K562 (cell line): ENCODE measurements around the gene CSTF2T. TPM values are rescaled to one million over a fixed set of nuclear protein-coding genes. Genes with fewer than 3 reads are reported as not detected.

ENCODE experiments used
- ATAC-seq: fragments of 200-7000 bp; cut with Tn5 transposase; 3 replicates; pipeline ENCODE4 v1.9.1; 2020; ENCODE audit warnings: moderate library complexity
- BruUV-seq: library from RNA; stranded (reverse); fragments of 400-500 nt; replicated peaks from 2 replicates; lab custom pipeline; 2021; lab: Mats Ljungman, UMichigan
- CTCF ChIA-PET: fragments of 300-600 bp; formaldehyde crosslinking; extraction: SDS; loops from one replicate; lab custom pipeline; 2021; ENCODE audit warnings: low intra/inter-chr PET ratio; lab: Yijun Ruan, JAX
- POLR2A ChIA-PET: fragments of 300-600, 350-650 bp; sonication (Branson Sonifier 250); formaldehyde crosslinking; extraction: SDS; loops from one replicate; lab custom pipeline; 2021; ENCODE audit warnings: antibody characterized with exemption, inconsistent platforms; lab: Yijun Ruan, JAX
- DNase-seq, 4 experiments: peaks; one replicate each; pipeline versions ENCODE4 v3.0.0 to v3.0.0-alpha.2; 2011 to 2018; ENCODE audit warnings: low spot score in 3 of 4, mixed read lengths in 3 of 4; ENCODE audit errors: extremely low read depth in 1 of 4
- FAIRE-seq: peaks from 2 replicates; lab custom pipeline; 2011; peaks lifted over from hg19 to GRCh38; lab: Jason Lieb, UNC
- H2AFZ ChIP-seq: 2 replicates; pipeline ENCODE4 v1.6.0; 2011; ENCODE audit warnings: low read depth, low read length, control low read depth, inconsistent platforms
- H3K27ac ChIP-seq: fragments of 200-600 bp; 3 replicates; pipeline ENCODE4 v1.8.0; 2011; ENCODE audit warnings: low read depth, mild to moderate bottlenecking, control low read depth, inconsistent platforms, low read length, moderate library complexity, mixed read lengths; ENCODE audit errors: extremely low read depth
- H3K27me3 ChIP-seq, 2 experiments: fragments of 300-600 bp in 1 of 2; 2 replicates in 1 of 2; 3 replicates in 1 of 2; pipeline versions ENCODE4 v1.6.0 to v1.8.0; 2011; ENCODE audit warnings: inconsistent platforms in 2 of 2, low read length in 2 of 2, mild to moderate bottlenecking in 1 of 2, mixed read lengths in 1 of 2, moderate library complexity in 1 of 2; ENCODE audit not compliant: control insufficient read depth in 2 of 2, insufficient read depth in 2 of 2
- H3K36me3 ChIP-seq: fragments of 300-600 bp; 3 replicates; pipeline ENCODE4 v1.8.0; 2011; ENCODE audit warnings: mild to moderate bottlenecking, low read length, inconsistent platforms; ENCODE audit not compliant: control insufficient read depth, insufficient read depth
- H3K4me1 ChIP-seq, 2 experiments: fragments of 200-600 bp in 1 of 2; replicated peaks in 1 of 2; 2 replicates in 1 of 2; 3 replicates in 1 of 2; pipeline versions ENCODE4 v1.5.1 to v1.8.0; 2011; ENCODE audit warnings: inconsistent platforms in 2 of 2, low read length in 2 of 2, mild to moderate bottlenecking in 1 of 2, mixed read lengths in 1 of 2, moderate library complexity in 1 of 2; ENCODE audit not compliant: control insufficient read depth in 2 of 2, insufficient read depth in 2 of 2
- H3K4me2 ChIP-seq: 2 replicates; pipeline ENCODE4 v1.6.1; 2011; ENCODE audit warnings: low read length, control low read depth, inconsistent platforms, mixed read lengths; ENCODE audit not compliant: insufficient read depth
- H3K4me3 ChIP-seq: fragments of 200-600 bp; sonication (generic), shearing (Covaris generic); 2 replicates; pipeline ENCODE4 v1.5.1; 2016; ENCODE audit warnings: control low read depth, inconsistent platforms
- H3K79me2 ChIP-seq: fragments of 200-600 bp; 3 replicates; pipeline ENCODE4 v1.8.0; 2011; ENCODE audit warnings: low read length, inconsistent platforms; ENCODE audit not compliant: control insufficient read depth, insufficient read depth
- H3K9ac ChIP-seq, 2 experiments: 2 replicates each; pipeline versions ENCODE4 v1.6.0 to v1.6.1; 2011; ENCODE audit warnings: low read depth in 2 of 2, low read length in 2 of 2, control low read depth in 1 of 2, inconsistent platforms in 1 of 2, mild to moderate bottlenecking in 1 of 2, mixed read lengths in 1 of 2; ENCODE audit not compliant: insufficient read depth in 1 of 2
- H3K9me1 ChIP-seq: one replicate; pipeline ENCODE4 v1.6.0; 2011; ENCODE audit warnings: inconsistent platforms, mild to moderate bottlenecking, low read length, moderate library complexity; ENCODE audit not compliant: control insufficient read depth, insufficient read depth
- H3K9me3 ChIP-seq: replicated peaks from 2 replicates; pipeline ENCODE4 v1.5.1; 2011; ENCODE audit warnings: low read depth, low read length, inconsistent platforms; ENCODE audit not compliant: control insufficient read depth, insufficient read depth
- H4K20me1 ChIP-seq: replicated peaks from 2 replicates; pipeline ENCODE4 v1.6.1; 2011; ENCODE audit warnings: low read length, inconsistent platforms, mixed read lengths; ENCODE audit not compliant: control insufficient read depth, insufficient read depth
- COPS2 ChIP-seq: fragments of 450-650 bp; conservative IDR thresholded peaks from 2 replicates; pipeline ENCODE4 v1.6.1; 2016; ENCODE audit warnings: mild to moderate bottlenecking, moderate library complexity
- POLR3G ChIP-seq: IDR thresholded peaks from 2 replicates; pipeline ENCODE4 v1.6.1; 2011; ENCODE audit not compliant: insufficient read length, insufficient replicate concordance; ENCODE audit errors: extremely low read depth
- ZFP1 ChIP-seq: fragments of 450-650 bp; formaldehyde crosslinking; IDR thresholded peaks from 2 replicates; pipeline ENCODE4 v1.4.0; 2020; ENCODE audit warnings: mild to moderate bottlenecking, mixed read lengths
- ZNF124 ChIP-seq: sonication (generic); formaldehyde crosslinking; IDR thresholded peaks from 2 replicates; pipeline ENCODE4 v1.8.1; 2022; ENCODE audit warnings: missing genetic modification reagents
- ZNF75A ChIP-seq: fragments of 450-650 bp; formaldehyde crosslinking; IDR thresholded peaks from 2 replicates; pipeline ENCODE4 v1.4.0; 2020; ENCODE audit warnings: mild to moderate bottlenecking
- ZNF77 ChIP-seq: fragments of 250-450 bp; sonication (Bioruptor Pico); IDR thresholded peaks from 2 replicates; pipeline ENCODE4 v1.5.0; 2020
- WGBS: fragments of 100-300 bp; shearing (Covaris generic); methylation state at CpG from one replicate; pipeline ENCODE4 v1.1.6; 2016; ENCODE audit warnings: low coverage, mixed read lengths; ENCODE audit not compliant: insufficient coverage; ENCODE audit errors: missing lambda C conversion rate; 5-methylcytosine and 5-hydroxymethylcytosine counted together
- in situ Hi-C: fragments of 300-500 bp; cut with MboI; formaldehyde crosslinking; loops from 4 replicates; pipeline ENCODE4 v1.15.0; 2018; ENCODE audit warnings: inconsistent platforms, mixed read lengths
- intact Hi-C: fragments of 100-400 bp; cut with micrococcal nuclease; formaldehyde crosslinking; loops from 2 replicates; pipeline ENCODE4 v1.14.2; 2022
- polyA plus RNA-seq, 8 experiments: library from polyadenylated mRNA; depleted of rRNA in 4 of 8; stranded (reverse) in 5 of 8; unstranded in 3 of 8; fragments of >200 nt; fragmentation: Nextera tagmentation in 2 of 8; fragmentation: Illumina TruSeq in 1 of 8; extraction: Ambion mirVana in 2 of 8; extraction: Trizol in 1 of 8; gene quantifications; 2 replicates each; pipeline versions ENCODE4 v1.2.1 to v1.2.3, GENCODE V29; 2011 to 2014; ENCODE audit warnings: inconsistent platforms in 1 of 8, missing spikeins in 1 of 8
- total RNA-seq, 7 experiments: library from RNA; depleted of rRNA in 6 of 7; stranded (reverse); fragments of >200 nt in 6 of 7; fragmentation: Illumina TruSeq in 2 of 7; extraction: Trizol in 2 of 7; gene quantifications; 2 replicates each; pipeline versions ENCODE4 v1.2.1 to v1.2.3, GENCODE V29; 2011 to 2021; ENCODE audit warnings: low replicate concordance in 1 of 7
- TF ChIP-seq, protein P1 (sequence below), 2 experiments: fragments of 450-650 bp; IDR thresholded peaks; 2 replicates each; pipeline ENCODE4 v1.6.1; 2016; ENCODE audit warnings: mild to moderate bottlenecking in 2 of 2, borderline replicate concordance in 1 of 2, low read depth in 1 of 2, moderate library complexity in 1 of 2

Gene CSTF2T
- total and polyA plus RNA-seq, 9 of the 15 experiments (the other 6 are each of a cell fraction or from before 2014, with no cell fraction given), result 10.3 to 32.4 (median 24.2) TPM

DNA sequence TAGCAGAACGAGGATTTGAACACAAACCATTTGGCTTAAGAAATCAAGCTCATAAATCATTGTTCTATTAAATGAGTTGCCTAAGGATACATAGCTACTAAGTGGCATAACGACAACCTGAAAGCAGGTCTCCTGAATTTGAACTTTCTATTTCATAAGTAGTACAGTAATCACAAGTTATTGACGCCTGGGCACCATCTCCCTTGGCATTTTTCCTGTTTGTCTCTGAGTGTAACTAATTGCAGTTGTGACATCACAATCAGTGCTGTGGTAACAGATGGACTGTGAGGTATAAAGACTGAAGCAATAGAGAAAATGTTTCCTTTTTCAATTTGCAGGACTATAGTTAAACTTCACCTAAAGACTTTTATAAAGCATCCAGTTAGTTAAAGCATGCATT is 6.4 kb upstream of the CSTF2T start:
- CTCF ChIA-PET, result no interaction called here
- intact Hi-C loops, result no loop called here
- WGBS, result 2% methylated on average over 3 of the region's 3 CpGs
- Histone ChIP-seq H3K4me1 (no peaks in the 10 kb centered on the region), H3K79me2 (no peaks in the 10 kb centered on the region), H3K36me3 (no peaks in the 10 kb centered on the region), H3K9me1 (no peaks in the 10 kb centered on the region), H3K27me3 (no peaks in the 10 kb centered on the region; a peak in 2 of 5 replicates), H3K9ac (no peak overlapping the region), H4K20me1 (no peaks in the 10 kb centered on the region), H3K4me3 (no peak overlapping the region), H3K9me3 (no peaks in the 10 kb centered on the region), H2AFZ (no peak overlapping the region), H3K27ac (no peak overlapping the region), H3K4me2 (no peak overlapping the region)
- no TSS peak for BruUV-seq
- no peak for DNase-seq
- in situ Hi-C loops, result no loop called here
- POLR2A ChIA-PET, result no interaction called here
- no peak for ATAC-seq
- no peak for FAIRE-seq
- TF ChIP-seq ZNF124 (CRISPR knock-in tag) (no peak), ZNF77 (no peak), COPS2 (no peak), POLR3G (no peak), ZFP1 (CRISPR knock-in tag) (no peak), ZNF75A (CRISPR knock-in tag) (no peak)
- TF ChIP-seq, protein P1, sequence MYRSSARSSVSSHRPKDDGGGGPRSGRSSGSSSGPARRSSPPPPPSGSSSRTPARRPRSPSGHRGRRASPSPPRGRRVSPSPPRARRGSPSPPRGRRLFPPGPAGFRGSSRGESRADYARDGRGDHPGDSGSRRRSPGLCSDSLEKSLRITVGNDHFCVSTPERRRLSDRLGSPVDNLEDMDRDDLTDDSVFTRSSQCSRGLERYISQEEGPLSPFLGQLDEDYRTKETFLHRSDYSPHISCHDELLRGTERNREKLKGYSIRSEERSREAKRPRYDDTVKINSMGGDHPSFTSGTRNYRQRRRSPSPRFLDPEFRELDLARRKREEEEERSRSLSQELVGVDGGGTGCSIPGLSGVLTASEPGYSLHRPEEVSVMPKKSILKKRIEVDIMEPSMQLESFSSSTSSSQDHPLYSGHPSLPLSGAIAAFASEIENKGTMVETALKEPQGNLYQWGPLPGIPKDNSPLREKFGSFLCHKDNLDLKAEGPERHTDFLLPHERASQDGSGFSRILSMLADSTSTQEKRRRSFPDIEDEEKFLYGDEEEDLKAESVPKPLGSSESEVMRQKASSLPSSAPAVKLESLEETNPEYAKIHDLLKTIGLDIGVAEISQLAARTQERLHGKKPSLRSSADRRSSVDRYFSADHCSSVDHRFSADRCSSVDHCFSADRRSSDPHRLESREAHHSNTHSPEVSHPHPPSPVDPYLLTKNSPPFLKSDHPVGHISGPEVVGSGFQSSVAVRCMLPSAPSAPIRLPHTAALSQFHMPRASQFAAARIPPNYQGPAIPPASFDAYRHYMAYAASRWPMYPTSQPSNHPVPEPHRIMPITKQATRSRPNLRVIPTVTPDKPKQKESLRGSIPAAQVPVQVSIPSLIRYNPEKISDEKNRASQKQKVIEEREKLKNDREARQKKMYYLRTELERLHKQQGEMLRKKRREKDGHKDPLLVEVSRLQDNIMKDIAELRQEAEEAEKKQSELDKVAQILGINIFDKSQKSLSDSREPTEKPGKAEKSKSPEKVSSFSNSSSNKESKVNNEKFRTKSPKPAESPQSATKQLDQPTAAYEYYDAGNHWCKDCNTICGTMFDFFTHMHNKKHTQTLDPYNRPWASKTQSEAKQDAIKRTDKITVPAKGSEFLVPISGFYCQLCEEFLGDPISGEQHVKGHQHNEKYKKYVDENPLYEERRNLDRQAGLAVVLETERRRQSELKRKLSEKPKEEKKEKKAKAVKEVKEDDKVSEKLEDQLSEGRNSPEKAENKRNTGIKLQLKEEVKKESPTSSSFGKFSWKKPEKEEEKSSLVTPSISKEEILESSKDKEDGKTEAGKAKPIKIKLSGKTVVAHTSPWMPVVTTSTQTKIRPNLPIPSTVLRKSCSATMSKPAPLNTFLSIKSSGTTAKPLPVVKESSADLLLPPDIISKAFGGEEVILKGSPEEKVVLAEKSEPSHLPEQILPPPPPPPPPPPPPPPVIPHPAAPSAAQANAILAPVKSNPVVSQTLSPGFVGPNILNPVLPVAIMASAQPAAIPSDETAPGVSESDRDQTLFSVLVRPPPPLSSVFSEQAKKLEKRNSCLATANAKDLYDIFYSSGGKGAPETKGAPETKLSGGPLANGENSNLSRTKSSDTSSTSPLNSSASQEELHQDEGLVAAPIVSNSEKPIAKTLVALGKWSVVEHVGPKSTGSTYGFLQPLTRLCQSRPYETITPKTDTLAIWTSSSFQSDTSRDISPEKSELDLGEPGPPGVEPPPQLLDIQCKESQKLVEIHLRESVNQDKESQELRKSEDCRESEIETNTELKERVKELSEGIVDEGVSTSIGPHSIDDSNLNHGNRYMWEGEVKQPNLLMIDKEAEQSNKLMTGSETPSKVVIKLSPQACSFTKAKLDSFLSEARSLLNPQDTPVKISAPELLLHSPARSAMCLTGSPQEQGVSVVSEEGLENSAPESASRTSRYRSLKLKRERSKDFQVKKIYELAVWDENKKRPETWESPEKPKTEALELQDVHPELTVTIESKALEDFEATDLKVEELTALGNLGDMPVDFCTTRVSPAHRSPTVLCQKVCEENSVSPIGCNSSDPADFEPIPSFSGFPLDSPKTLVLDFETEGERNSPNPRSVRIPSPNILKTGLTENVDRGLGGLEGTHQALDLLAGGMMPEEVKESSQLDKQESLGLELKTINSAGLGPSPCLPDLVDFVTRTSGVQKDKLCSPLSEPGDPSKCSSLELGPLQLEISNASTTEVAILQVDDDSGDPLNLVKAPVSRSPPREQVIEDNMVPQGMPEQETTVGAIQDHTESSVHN (IDR thresholded peaks at IDR 0.05; ENCODE audit: borderline replicate concordance in 1 of 2, low read depth in 1 of 2), result no peak
